GM10248 (cell line): ENCODE measurements around the gene CETP.

Source experiments
- CTCF ChIA-PET: fragments of 300-600 bp; sonication (Branson Sonifier 250); formaldehyde crosslinking; extraction: SDS; loops from one replicate; lab custom pipeline; 2021; ENCODE audit warnings: antibody characterized with exemption; lab: Yijun Ruan, JAX
- POLR2A ChIA-PET: fragments of 350-650 bp; sonication (Branson Sonifier 250); formaldehyde crosslinking; extraction: SDS; loops from one replicate; lab custom pipeline; 2020; ENCODE audit warnings: antibody characterized with exemption; lab: Yijun Ruan, JAX
- DNase-seq: peaks from one replicate; pipeline ENCODE4 v3.0.0; 2012; ENCODE audit errors: extremely low spot score
- CTCF ChIP-seq: IDR thresholded peaks from 2 replicates; pipeline ENCODE4 v1.5.1; 2012; ENCODE audit warnings: mild to moderate bottlenecking, low read depth; ENCODE audit errors: extremely low read depth, missing control alignments, control extremely low read depth

Gene CETP

GRCh38 chr16:56998861-56999260 lies 37.1 kb downstream of the CETP start:
- DNase-seq, result no peak
- ChIA-PET CTCF (interaction anchor here (1.0 to 2.4 kb wide), 6 partner anchors 11 to 46 kb away, joined by 3 to 16 read pairs (median 4); no protein-coding TSS in a partner anchor), POLR2A (interaction anchor here (1.2 kb wide), 1 partner anchor 53 kb away, joined by 3 read pairs; no protein-coding TSS in a partner anchor)
- TF ChIP-seq CTCF, result no peak

- DNase-seq, result peak; percentile 56
- CTCF ChIA-PET, result interaction anchor here (1.0 to 2.4 kb wide), 9 partner anchors 10 to 46 kb away, joined by 3 to 16 read pairs (median 4); no protein-coding TSS in a partner anchor
- no peak for TF ChIP-seq CTCF
- POLR2A ChIA-PET, result interaction anchor here (1.1 to 1.4 kb wide), 3 partner anchors 10 to 68 kb away, joined by 3 to 7 read pairs (median 5); partner anchors contain the start of genes HERPUD1 and NLRC5
Observed at GRCh38 chr16:56999409-57000270, 37.9 kb downstream of the CETP start.

GRCh38 chr16:57000271-57001025 lies 38.7 kb downstream of the CETP start:
- CTCF ChIA-PET, result interaction anchor here (1.2 to 2.4 kb wide), 8 partner anchors 9 to 46 kb away, joined by 3 to 16 read pairs (median 4); no protein-coding TSS in a partner anchor
- POLR2A ChIA-PET, result interaction anchor here (1.1 to 1.4 kb wide), 3 partner anchors 11 to 69 kb away, joined by 3 to 7 read pairs (median 5); partner anchors contain the start of genes HERPUD1 and NLRC5
- no peak for TF ChIP-seq CTCF

GRCh38 chr16:57001026-57001679 lies 39.4 kb downstream of the CETP start:
- POLR2A ChIA-PET, result no interaction called here
- CTCF ChIA-PET, result interaction anchor here (1.0 to 2.4 kb wide), 3 partner anchors 10 to 44 kb away, joined by 3 to 16 read pairs (median 4); no protein-coding TSS in a partner anchor
- DNase-seq, result no peak
- no peak for TF ChIP-seq CTCF

More at GRCh38 chr16:57000271-57001025, 38.7 kb downstream of the CETP start:
- peak; percentile 56 for DNase-seq

- ChIA-PET CTCF (interaction anchor here (1.0 to 3.3 kb wide), 5 partner anchors 14 to 42 kb away, joined by 3 to 22 read pairs (median 6); partner anchors contain the start of gene NLRC5), POLR2A (no interaction called here)
- TF ChIP-seq CTCF, result no peak
Observed at GRCh38 chr16:57003439-57004386, 42.0 kb downstream of the CETP start.

More at GRCh38 chr16:57003439-57004386, 42.0 kb downstream of the CETP start:
- DNase-seq, result no peak
